Stomach smooth muscle (tissue), 2 donors: Measurements from ENCODE around the gene AAR2.

Experiments used
- H3K27ac ChIP-seq: one replicate; pipeline ENCODE4 v1.7.0; 2013; ENCODE audit warnings: mild to moderate bottlenecking, low read length, inconsistent platforms
- H3K27me3 ChIP-seq, 2 donors: one replicate each; pipeline ENCODE4 v1.7.0; 2013; ENCODE audit warnings: low read length in 2 of 2; ENCODE audit not compliant: insufficient read depth in 2 of 2, control insufficient read depth in 1 of 2
- H3K36me3 ChIP-seq, 2 donors: one replicate each; pipeline ENCODE4 v1.7.0; 2013; ENCODE audit warnings: low read length in 2 of 2; ENCODE audit not compliant: control insufficient read depth in 2 of 2, insufficient read depth in 2 of 2
- H3K4me1 ChIP-seq: one replicate; pipeline ENCODE4 v1.7.0; 2013; ENCODE audit warnings: low read length; ENCODE audit not compliant: control insufficient read depth, insufficient read depth
- H3K4me3 ChIP-seq, 2 donors: one replicate each; pipeline ENCODE4 v1.7.0; 2013; ENCODE audit warnings: low read length in 2 of 2
- H3K9ac ChIP-seq, 2 donors: one replicate each; pipeline ENCODE4 v1.7.0; 2013; ENCODE audit warnings: low read length in 2 of 2, mild to moderate bottlenecking in 1 of 2
- H3K9me3 ChIP-seq, 2 donors: one replicate each; pipeline ENCODE4 v1.7.0; 2013; ENCODE audit warnings: low read length in 2 of 2; ENCODE audit not compliant: control insufficient read depth in 2 of 2
- donor health status: healthy.
- donor health status: Pancreatic carcinoma.

Gene AAR2

DNA sequence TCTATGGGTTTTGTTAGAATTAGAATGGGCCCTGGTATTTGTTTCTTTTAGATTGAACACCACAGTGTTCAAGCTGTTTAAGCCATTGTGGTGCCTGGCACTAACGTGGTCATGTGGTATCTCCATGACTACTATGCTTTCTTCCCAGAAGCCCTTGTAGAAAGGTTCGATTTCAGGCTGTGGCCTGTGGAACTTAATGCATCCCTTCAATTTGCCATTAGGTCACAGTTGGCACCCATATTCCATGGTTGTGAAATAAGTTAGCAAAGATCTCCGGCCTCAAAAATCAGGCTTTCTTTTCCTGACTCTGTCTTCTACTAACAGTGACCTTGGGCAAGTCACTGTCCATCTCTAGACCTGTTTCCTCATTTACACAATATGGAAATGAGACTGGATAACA, 31.3 kb upstream of the AAR2 start:
- H3K27me3 ChIP-seq, result no peaks in the 10 kb centered on the region
- no peak overlapping the region for H3K4me3 ChIP-seq
- no peaks in the 10 kb centered on the region for H3K9me3 ChIP-seq
- H3K27ac ChIP-seq, result no peak overlapping the region
- H3K9ac ChIP-seq, result no peak overlapping the region
- peaks cover 6 to 30% of the 10 kb centered on the region in 2 donors for H3K36me3 ChIP-seq
- no peaks in the 10 kb centered on the region for H3K4me1 ChIP-seq

DNA sequence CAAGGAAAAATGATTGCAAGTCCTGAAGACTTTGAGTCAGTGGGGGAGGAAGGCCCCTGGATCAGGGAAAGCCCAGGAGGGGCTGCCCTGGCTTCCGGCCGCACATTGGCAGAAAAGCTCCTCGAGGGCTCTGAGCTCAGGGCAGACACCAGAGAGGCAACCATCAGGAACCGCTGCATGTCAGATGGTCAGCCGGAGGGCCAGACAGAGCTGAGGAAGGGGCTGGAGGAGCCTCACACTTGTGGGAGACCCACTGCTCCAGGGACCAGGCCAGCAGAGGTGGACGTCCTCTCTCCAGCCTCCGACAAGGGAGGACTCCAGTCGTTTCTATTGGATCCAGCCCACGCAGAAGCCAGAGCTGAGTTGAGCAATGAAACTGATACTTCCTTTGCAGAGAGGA, 30.2 kb upstream of the AAR2 start:
- Histone ChIP-seq H3K36me3 (peaks cover 6 to 28% of the 10 kb centered on the region in 2 donors), H3K4me3 (no peak overlapping the region)

DNA sequence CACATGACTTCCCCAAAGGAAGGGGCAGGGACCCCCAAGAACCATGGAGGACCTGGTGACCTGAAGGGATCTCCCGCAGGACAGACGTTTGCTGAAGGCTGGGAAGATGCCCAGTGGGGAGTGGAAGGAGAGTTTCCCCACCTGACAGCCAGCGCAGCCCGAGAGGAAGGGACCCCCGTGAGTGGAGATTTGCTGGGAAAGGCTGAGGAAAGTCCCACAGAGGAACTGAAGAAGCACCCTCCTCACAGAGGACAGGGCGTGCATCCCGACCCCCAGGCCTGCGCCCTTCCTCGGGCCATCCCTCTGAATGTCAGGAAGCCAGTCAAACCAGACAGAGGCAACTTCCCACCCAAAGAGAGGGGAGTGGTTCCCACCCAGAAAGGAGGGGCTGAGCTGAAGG, 29.6 kb upstream of the AAR2 start:
- H3K36me3 ChIP-seq, result peaks cover 5 to 27% of the 10 kb centered on the region in 2 donors
- H3K4me3 ChIP-seq, result no peak overlapping the region
- H3K9me3 ChIP-seq, result no peaks in the 10 kb centered on the region
- H3K9ac ChIP-seq, result no peak overlapping the region
- H3K4me1 ChIP-seq, result no peaks in the 10 kb centered on the region
- no peak overlapping the region for H3K27ac ChIP-seq
- H3K27me3 ChIP-seq, result no peaks in the 10 kb centered on the region

More for the DNA sequence above, 30.2 kb upstream of the AAR2 start:
- no peaks in the 10 kb centered on the region for H3K4me1 ChIP-seq
- no peak overlapping the region for H3K9ac ChIP-seq
- H3K27ac ChIP-seq, result no peak overlapping the region
- no peaks in the 10 kb centered on the region for H3K27me3 ChIP-seq
- H3K9me3 ChIP-seq, result no peaks in the 10 kb centered on the region

DNA sequence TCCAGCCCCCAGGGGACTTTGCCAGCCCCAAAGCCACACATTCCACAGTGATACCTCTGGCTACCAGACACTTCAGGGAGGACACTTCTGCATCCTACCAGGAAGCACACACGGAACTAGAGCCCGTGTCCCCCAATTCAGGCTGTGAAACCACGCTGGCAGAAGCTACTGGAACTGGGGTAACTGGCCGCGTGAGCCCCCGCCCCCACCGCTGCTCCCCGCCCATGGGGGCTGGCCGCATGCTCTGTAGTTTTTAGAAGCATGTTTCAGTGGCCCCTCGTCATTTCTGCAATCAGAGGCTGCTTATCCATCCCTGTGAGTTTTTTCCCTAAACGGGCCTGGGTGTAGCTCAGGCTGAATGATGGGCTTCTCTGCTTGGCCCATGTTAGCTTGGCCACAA, 28.7 kb upstream of the AAR2 start:
- no peak overlapping the region for H3K4me3 ChIP-seq
- no peaks in the 10 kb centered on the region for H3K27me3 ChIP-seq
- peaks cover 6 to 26% of the 10 kb centered on the region in 2 donors for H3K36me3 ChIP-seq
- H3K4me1 ChIP-seq, result no peaks in the 10 kb centered on the region
- H3K27ac ChIP-seq, result no peak overlapping the region
- no peak overlapping the region for H3K9ac ChIP-seq
- H3K9me3 ChIP-seq, result no peaks in the 10 kb centered on the region

DNA sequence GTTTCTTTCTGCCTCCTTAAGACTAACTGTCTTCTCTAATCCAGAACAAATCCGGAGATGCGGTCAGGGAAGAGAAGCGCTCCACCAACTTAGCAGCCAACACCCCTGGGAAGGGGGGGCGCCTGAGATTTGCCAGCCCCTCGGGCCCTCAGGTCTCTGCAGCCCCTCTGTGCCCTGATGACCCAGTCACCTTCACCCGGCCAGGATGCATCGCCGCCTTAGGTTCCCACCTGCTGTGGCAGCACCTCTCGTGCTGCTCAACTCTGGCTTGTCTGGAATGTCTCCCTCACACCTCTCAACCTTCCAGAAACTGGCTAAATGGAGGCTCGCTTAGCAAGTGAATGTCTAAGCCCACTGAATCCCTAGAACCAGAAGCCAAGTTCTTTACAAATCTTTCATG, 28.0 kb upstream of the AAR2 start:
- Histone ChIP-seq H3K36me3 (peaks cover 6 to 28% of the 10 kb centered on the region in 2 donors), H3K27me3 (no peaks in the 10 kb centered on the region), H3K4me1 (no peaks in the 10 kb centered on the region), H3K9ac (no peak overlapping the region), H3K27ac (no peak overlapping the region), H3K4me3 (no peak overlapping the region), H3K9me3 (no peaks in the 10 kb centered on the region)

DNA sequence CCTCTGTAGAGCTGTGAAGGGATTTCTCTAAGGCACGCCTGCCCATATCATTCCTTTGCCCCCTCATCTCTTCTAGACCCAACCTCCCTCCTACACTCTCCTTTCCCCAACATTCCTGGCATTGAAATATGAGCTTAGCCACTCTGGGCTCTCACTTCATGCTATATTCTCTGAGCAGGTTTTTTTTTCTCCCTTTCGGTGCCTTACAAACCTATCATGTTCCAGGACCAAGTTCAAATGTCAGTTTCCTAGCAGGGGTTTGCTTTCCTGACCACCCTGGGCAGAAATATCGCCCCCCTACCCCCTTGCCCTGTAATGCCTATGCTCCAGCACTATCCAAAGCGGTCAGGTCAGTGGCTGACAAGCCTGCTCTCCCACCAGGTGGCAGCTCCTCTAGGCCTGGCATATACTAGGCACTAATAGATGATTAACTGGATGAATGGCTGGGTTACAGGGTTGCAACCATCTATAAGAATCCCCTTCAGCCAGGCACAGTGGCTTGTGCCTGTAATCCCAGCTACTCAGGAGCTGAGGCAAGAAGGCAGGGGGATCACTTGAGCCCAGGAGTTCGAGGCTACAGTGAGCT, 25.7 kb upstream of the AAR2 start:
- Histone ChIP-seq H3K9ac (no peak overlapping the region), H3K27ac (no peak overlapping the region), H3K27me3 (no peaks in the 10 kb centered on the region), H3K4me3 (no peak overlapping the region), H3K9me3 (no peaks in the 10 kb centered on the region), H3K36me3 (peaks cover 17 to 34% of the 10 kb centered on the region in 2 donors), H3K4me1 (no peaks in the 10 kb centered on the region)

DNA sequence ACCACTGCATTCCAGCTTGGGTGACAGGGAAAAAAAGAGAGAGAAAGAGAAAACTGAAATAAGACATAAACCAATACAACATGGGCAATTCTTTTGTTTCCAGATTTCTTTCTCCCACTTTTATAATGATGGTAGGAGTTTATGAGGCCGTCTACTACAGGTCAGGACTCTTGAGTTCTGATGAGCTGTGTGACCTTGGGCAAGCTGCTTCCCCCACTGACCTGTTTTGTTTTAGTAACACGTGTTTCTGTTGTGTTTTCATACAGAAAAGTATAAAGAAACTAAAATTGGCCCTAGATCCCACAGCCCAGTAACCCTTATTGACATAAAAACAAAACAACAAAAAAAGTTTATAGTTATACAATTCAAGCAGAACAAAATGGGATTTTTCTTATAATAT, 22.9 kb upstream of the AAR2 start:
- H3K36me3 ChIP-seq, result peaks cover 14 to 37% of the 10 kb centered on the region in 2 donors

DNA sequence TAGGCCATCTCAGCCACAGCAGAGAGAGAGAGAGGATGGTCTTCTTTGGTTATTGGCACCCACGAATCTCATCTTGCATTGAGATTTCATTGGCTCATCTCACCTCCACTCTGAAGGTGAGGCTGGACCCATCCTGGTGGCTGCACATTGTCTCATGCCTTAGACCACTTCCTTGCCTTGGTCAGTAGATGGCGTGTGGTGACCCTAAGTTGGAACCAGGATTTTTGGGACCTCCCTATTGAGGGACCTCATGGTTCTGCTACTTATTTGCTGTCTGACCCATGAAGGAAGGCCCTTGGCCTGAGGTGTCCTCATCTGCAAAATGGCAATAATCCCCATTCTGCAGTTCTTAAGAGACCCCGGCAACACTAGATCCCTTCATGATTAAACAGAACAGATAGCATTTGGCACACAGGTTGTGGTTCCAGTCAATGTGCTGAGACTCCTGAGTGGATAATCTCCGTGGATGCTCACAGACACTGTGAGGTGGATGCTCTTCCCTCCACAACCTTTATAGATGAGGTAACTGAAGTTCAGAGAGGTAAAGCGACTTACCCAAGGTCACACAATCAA, 21.5 kb upstream of the AAR2 start:
- Histone ChIP-seq H3K27ac (no peak overlapping the region), H3K9ac (no peak overlapping the region), H3K27me3 (no peaks in the 10 kb centered on the region), H3K4me3 (no peak overlapping the region), H3K36me3 (peaks cover 14 to 33% of the 10 kb centered on the region in 2 donors), H3K9me3 (no peaks in the 10 kb centered on the region), H3K4me1 (no peaks in the 10 kb centered on the region)

More for the DNA sequence above, 22.9 kb upstream of the AAR2 start:
- Histone ChIP-seq H3K4me1 (no peaks in the 10 kb centered on the region), H3K4me3 (no peak overlapping the region), H3K27ac (no peak overlapping the region), H3K9me3 (no peaks in the 10 kb centered on the region), H3K9ac (no peak overlapping the region), H3K27me3 (no peaks in the 10 kb centered on the region)

DNA sequence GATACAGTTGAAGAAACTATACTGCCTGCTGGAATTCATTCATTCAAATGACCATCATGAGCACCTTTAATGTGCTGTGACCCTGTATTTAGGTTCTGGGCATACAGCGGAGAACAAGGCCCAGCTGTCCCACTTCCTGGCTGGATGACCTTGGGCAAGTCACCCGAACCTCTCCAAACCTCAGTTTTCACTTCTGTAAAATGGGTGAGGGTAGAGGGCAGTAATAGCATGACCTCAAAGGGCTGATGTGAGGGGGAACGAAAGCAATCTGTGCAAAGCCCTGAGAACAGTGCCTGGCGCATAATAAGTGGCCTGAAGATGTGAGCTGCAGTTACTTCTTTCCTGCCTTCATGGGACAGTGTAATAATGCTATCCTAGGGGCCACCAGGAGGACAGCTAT, 20.5 kb upstream of the AAR2 start:
- Histone ChIP-seq H3K9ac (no peak overlapping the region), H3K9me3 (no peaks in the 10 kb centered on the region), H3K4me3 (no peak overlapping the region), H3K4me1 (no peaks in the 10 kb centered on the region), H3K27me3 (no peaks in the 10 kb centered on the region), H3K36me3 (peaks cover 14 to 36% of the 10 kb centered on the region in 2 donors), H3K27ac (no peak overlapping the region)

DNA sequence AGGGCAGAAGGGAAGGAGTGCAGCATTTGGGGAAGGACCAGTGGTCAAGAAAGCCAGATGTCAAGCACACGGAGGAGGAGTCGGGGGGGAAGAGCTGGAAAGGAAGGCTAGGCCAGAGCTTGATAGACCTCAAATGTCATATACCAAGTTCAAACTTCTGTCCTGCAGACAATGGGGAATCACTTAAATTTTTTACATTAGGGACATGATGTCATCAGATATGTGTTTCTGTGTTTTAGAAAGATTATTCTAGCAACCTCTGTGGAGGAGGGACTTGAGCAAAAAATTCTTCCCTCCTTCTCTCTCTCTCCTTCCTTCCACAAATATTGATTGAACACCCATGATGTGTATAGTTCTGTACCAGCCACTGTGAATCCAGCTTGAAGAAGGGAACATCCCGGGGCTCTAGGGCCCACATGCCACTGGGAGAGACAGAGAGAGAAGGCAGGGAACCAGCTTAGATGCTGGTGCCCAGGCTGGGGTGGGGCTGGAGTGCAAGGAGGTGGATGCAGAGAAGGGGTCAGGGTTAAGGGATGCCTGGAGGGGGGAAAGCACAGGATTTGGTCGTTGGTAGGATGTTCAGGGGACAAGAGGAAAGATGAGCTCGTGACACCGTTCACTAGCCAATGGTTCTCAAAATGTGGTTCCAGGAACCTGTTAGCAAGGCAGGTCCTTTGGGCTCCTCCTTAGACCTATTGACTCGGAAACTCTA, 19.8 kb upstream of the AAR2 start:
- no peak overlapping the region for H3K4me3 ChIP-seq
- no peaks in the 10 kb centered on the region for H3K4me1 ChIP-seq
- H3K27me3 ChIP-seq, result no peaks in the 10 kb centered on the region
- no peak overlapping the region for H3K9ac ChIP-seq
- no peaks in the 10 kb centered on the region for H3K9me3 ChIP-seq
- no peak overlapping the region for H3K27ac ChIP-seq
- peaks cover 17 to 38% of the 10 kb centered on the region in 2 donors for H3K36me3 ChIP-seq

DNA sequence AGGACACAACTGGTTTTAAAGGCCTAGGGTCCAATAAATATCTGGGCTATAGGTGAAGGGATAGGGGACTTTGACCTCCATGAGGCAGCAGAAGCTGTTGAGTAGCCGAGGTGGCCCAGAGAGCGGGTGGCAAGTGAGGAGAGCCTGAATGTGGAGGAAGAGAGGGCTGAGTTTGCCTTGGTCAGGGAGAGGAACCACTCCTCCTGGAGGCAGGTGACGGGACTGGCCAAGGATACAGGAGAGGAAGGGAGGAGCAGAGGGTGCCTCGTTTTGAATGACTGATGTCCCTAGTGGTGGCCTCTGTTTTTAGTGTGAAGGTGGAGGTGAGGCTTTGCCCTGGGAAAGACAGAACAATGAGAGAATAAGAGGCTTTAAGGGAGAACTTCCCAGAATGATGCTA, 19.1 kb upstream of the AAR2 start:
- Histone ChIP-seq H3K27me3 (no peaks in the 10 kb centered on the region), H3K4me1 (no peaks in the 10 kb centered on the region), H3K9ac (no peak overlapping the region), H3K4me3 (no peak overlapping the region), H3K9me3 (no peaks in the 10 kb centered on the region), H3K27ac (no peak overlapping the region), H3K36me3 (peaks cover 20 to 43% of the 10 kb centered on the region in 2 donors)
